ENCODE measurements around the gene ARPP19.

Gene ARPP19

DNA sequence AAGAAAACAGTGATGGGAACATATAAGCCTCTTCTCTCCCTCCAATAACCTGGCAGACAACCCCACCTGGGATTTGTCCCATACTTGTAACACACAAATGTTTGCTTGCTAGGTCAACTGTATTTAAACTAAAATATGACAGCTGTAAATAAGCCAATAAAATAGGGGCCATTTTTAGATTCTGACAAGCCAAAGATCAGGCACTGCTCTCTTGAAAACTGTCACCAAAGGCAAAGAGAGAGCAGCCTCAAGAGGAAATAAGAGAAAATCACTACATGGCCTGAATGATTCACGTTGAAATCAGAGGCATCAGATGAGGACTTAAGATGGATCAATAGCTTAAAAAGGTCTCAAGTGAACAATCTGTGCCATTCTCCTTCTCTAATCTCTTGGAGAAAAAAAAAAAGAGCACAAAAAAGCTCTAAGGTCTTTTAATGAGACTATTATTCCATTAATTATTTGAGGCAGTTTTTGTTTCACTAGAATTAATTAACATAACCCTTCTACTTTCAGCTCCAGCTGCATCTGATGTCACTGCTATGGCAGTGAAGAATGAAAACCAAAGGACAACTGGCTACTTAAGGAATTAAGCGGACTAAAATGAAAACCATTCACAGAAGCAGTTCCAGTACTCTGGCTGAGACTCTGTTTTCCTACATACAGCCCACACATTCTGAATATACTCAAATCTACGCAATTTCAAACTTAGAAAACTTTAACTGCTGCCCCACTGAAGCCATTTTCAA, 59.2 kb downstream of the ARPP19 start:
- no peak for DNase-seq

DNA sequence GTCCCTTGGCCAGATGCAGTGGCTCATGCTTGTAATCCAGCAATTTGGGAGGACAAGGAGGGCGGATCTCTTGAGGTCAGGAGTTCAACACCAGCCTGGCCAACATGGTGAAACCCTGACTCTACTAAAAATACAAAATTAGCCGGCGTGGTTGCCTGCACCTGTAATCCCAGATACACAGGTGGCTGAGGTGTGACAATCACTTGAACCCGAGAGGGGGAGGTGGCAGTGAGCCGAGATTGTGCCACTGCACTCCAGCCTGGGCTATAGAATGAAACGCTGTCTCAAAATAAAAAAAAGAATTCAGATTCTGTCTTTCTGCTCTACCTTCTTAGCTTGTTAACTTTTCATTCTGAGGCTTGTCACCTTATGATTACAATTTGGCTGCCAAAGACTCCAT, 62.3 kb downstream of the ARPP19 start:
- DNase-seq, result no peak

DNA sequence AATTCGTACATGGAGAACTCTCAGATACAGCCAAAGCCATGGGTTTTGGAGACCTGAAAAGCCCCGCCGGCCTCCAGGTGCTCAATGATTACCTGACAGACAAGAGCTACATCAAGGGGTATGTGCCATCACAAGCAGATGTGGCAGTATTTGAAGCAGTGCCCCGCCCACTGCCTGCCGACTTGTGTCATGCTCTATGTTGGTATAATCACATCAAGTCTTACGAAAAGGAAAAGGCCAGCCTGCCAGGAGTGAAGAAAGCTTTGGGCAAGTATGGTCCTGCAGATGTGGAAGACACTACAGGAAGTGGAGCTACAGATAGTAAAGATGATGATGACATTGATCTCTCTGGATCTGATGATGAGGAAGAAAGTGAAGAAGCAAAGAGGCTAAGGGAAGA, 63.7 kb downstream of the ARPP19 start:
- DNase-seq, result no peak

DNA sequence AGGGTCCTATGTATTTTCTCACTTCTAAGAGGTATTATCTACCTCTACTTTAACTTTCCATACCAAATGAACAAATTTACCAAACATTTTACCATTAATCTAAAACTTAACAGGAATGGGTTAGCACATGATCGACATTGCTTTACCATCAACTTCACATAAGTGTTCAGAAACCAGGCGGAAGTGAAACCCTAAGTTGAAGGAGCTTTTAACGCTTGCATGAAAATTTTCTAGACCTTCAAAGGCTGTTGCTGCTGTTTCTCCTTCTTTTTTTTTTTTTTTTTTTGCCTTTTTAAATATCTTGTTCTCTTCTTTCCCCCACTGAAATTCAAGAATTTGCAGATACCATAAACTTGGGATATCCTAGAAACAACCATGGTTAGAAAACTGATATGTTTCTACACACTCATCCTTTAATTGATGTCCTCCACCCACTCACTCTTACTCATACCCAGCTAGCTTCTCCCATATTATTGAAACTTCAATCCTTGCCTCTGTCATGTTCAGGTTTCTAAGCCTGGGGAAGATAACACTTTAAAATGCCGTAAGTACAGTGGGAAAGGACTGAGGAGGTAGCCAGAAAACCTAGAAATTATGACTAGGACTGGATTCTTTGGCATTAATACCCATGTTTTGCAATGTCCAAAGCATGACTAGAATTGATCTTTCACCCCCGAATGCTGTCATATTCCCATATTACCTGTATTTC, 64.9 kb downstream of the ARPP19 start:
- no peak for DNase-seq

GRCh38 chr15:52502608-52503007, 66.2 kb downstream of the ARPP19 start:
- no peak for DNase-seq

DNA sequence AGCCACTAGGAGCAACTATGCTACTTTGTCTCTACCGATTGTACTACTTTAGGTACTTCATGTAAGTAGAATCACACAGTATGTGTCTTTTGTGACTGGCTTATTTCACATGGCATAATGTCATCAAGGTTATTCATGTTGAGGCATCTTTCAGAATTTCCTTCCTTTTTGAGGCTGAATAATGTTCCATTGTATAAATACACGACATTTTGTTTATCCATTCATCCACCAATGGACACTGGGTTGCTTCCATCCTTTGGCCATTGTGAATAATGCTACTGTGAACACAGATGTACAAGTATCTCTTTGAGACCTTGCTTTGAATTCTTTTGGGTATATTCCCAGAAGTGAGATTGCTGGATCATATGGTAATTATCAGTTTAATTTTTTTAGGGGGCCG, 69.3 kb downstream of the ARPP19 start:
- no peak for DNase-seq

DNA sequence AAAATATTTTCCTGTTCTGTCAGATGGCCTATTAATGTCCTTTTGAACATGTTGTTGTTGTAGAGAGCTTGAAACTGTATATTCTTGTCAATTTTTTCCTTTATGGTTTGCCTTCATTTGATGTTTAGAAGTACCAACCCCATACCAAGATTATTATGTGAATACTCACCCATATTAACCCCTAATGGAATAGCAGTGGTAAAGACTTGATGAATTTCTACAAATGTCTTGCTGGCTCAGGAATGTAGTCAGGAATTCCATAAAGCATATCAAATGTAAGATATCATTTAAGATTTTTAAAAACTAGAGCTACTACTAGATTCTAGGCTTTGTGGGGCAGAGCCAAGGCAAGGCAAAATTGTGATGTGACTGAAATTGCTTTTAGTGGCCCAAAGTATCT, 70.1 kb downstream of the ARPP19 start:
- no peak for DNase-seq

All from NCI-H2171 (cell line).